Measurements from ENCODE around the gene TMEM132C.

TMEM132C gene

DNA sequence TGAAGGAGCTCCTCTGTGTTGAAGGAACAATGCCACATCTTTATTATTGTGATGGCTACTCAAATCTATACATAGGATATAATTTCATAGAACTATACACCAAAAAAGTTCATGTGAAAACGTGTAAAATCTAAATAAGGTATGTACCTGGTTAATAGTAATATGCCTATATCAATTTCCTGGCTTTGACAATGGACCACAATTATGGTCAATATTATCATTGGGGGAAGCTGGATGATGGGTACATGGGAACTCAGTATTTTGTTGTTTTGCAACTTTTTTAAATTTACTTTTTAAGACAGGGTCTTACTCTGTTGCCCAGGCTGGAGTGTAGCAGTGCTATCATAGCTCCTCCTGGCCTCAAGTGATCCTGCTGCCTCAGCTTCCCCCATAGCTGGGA lies 270.7 kb downstream of the TMEM132C start:
- no peak overlapping the region for H3K27ac ChIP-seq
- DNase-seq (ENCODE audit: low read depth, low spot score), result no peak

DNA sequence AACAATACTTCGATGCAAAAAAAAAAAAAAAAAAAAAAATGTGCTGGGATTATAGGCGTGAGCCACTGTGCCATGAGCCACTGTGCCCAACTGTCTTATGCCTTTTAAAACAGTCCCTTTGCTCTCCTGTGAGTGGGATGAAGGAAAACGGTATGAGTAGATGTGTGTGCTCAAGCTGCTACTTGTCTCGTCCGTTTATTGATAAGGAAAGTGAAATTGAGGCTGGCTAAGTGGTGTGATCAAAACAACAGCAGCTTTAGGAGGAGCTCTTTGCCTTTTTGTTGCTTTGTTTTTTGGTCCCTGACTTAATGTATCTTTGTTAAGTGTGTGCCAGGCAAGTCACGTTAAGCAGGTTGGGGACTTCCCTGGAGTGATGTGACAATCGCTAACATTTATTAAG lies 275.9 kb downstream of the TMEM132C start:
- DNase-seq (ENCODE audit: low read depth, low spot score), result no peak
- H3K27ac ChIP-seq, result no peak overlapping the region

DNA sequence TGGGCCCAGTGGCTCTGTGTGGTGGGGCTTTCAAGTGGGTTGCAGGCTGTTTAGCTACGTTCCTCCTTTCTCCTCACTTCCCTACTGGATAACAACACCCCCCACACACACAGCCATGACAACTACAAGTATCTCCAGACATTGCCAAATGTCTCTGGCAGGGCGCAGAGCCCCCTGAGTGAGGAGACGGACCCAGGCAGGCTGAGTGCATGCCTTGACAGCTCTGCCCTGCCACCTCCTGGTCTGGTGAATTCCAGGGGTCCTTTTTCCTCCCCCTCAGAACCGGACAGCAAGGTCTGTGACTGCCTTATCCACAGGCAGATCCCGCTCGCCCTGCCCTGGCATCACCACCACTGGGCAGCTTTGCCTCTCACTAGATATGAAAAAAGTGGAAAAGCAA lies 276.5 kb downstream of the TMEM132C start:
- no peak overlapping the region for H3K27ac ChIP-seq
- no peak for DNase-seq (ENCODE audit: low read depth, low spot score)

DNA sequence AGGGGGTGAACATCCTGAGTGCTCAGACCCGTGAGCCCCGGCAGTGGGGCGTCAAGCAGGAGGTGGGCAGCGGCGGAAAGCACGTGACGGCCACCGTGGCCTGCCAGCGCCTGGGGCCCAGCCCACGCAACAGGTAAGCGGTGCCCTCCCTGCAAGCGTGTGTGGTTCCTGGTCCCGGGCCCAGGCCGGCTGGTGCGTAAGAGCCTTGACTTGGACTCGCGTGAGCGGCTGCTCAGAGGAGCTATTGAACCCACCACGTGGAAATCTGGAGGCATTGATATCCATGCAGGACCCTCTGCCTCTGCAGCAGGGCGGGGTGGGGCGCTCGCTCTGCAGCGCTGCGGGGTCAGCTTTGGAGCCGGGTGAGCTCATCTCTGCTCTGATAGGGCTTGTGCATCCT lies 277.0 kb downstream of the TMEM132C start:
- DNase-seq (ENCODE audit: low read depth, low spot score), result no peak
- H3K27ac ChIP-seq, result no peak overlapping the region

DNA sequence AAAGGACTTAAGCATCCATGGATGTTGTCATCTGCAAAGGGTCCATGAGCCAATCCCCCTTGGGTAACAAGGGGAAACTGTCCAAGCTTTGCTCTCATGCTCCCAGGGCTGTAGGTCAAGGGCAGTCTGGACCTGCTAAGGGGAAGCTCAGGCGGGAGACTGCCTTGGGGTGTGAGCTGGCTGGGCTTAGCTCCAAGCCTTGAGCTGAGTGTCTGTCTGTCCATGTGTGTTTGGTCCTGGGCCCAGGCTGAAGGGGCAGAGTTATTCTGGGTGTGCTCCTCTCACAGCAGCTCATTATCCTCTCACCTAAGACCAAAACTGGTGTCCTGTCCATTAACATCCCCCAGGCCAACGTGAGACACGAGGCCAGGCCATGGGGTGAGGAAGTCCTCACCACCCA lies 282.0 kb downstream of the TMEM132C start:
- no peak overlapping the region for H3K27ac ChIP-seq
- DNase-seq (ENCODE audit: low read depth, low spot score), result no peak

DNA sequence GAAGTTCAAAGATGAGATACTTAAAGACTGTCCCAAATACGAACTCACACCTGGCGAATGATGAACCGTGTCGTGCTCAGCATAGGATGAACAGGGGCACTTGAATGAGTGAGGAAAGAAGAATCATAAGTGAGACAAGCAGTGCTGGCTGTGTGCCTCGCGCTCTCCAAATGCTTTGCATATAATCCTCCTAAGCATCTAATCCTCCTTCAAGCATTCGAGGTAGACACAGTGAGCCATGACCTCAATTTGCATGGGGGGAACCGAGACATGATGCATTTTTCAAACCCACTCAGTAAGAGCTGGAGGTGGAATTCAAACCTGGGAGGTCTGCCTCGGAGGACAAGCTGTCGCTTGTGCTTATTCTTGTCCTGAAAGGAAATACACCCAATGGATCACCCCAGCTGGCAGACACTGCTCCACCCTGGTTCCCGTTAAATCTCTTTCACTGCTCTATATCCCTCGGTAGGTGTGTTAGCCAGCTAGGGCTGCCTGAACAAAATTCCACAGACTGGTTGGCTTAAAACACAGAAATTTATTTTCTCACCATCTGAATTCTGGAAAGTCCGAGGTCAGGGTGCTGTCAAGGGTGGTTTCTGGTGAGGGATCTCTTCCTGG lies 282.7 kb downstream of the TMEM132C start:
- no peak overlapping the region for H3K27ac ChIP-seq
- DNase-seq (ENCODE audit: low read depth, low spot score), result no peak

DNA sequence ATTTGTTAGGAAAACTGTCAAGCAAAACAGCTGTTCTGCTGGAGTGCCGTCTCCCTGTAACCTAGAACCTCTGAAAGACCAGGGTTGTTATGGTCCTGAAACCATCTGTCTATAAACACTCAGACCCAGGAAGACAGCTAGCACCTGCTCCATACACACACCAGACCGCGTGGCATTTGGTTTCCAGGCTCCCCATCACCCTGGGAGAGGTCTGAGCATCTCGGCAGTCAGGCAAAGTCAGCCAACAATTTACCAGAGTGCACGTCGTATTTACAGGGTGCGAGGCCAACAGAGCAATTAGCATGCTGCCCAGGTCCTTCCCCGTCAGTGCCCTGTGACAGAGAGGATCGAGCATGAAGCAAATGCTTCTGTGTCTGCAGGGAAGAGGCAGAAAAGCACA lies 284.3 kb downstream of the TMEM132C start:
- DNase-seq (ENCODE audit: low read depth, low spot score), result no peak
- no peak overlapping the region for H3K27ac ChIP-seq

DNA sequence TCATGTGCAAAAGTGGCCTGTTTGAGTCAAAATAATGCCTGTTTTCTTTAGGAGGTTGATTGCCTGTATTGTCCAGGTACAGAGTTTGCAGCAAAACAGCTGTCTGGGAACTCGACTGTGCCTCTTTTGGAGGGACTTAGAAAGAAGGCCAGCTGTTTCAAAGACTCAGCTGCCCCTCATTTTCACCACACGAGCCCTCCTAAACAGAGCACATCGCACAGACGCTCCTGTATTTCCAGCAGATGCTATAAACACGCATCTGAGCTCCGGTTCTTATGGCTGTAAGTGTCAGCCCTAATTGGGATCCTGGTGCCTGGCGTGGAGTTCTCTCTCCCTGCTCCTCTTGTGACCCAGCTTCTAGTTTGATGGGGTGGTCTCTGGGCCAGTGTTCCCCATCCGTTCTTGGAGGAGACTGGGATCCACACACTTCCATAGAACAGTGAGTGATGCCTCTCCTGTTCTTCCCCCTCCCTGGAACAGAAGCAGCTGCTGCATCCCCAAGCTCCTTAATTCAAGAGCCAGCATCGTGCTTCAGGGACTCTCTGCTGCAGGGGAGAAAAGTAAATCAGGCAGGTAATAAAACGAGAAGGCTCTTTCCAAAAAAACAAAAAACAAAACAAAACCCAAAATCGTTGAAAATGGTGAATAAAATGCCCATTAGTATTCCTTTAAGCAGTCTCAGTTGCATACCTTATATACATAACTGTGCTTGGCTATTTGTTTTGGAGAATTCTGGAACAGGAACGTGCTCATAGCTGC lies 287.8 kb downstream of the TMEM132C start:
- DNase-seq (ENCODE audit: low read depth, low spot score), result no peak
- H3K27ac ChIP-seq, result no peak overlapping the region

DNA sequence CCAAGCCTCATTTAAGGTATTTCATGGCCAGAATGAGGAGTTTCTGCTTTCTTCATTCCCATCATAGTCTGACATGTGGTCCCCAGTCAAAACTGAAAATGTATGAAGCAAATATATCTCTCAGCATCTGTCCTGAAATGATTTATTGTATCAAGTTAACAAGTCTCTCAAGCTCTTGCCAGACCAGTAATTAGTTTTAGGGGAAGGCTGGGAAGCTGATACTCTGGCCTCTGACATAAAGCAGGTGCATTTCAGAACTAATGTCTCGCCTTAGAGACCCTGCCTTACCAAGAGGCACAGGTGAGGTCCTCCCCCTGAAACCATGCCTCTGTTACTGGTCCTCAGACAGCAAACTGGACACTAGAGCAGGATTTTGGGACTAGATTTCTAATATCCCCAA lies 290.3 kb downstream of the TMEM132C start:
- H3K27ac ChIP-seq, result no peak overlapping the region
- DNase-seq (ENCODE audit: low read depth, low spot score), result no peak

DNA sequence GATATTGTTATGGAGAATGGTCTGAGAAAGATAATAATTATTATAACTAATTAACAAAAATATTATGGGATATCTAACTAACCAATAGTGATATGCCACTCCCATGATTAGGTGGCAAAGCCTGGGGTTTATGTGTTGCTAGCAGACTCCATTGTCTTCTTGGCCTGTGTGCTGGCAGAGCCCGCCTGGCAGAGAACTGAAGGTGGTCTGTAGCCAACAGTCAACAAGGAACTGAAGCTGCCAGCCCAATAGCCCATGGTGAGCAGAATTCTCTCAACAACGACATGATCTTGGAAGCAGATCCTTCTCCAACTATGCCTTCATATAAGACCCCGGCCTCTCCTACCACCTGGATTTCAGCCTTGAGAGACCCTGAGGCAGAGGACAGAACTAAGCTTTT lies 298.0 kb downstream of the TMEM132C start:
- no peak for DNase-seq (ENCODE audit: low read depth, low spot score)

DNA sequence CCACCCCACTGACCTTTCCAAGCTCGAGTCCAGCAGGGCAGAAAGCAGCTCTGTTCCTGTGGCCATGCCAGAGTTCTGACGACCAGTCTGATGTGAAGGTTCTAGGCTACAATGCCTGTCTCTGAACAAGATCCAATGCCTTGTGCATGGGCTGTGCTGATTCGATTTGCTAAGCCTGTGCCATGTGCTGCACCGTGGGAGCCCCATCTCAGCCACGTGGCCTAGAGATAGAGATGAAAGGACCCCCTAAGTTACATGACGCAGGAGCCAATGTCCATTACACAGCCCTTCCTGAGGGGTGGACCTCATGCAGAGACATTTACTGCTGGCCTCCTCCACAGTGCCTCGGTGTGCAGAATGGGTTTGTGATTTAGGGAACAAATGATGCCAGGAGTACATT lies 300.8 kb downstream of the TMEM132C start:
- DNase-seq (ENCODE audit: low read depth, low spot score), result no peak
- H3K27ac ChIP-seq, result no peak overlapping the region

More for the DNA sequence above, 298.0 kb downstream of the TMEM132C start:
- no peak overlapping the region for H3K27ac ChIP-seq

DNA sequence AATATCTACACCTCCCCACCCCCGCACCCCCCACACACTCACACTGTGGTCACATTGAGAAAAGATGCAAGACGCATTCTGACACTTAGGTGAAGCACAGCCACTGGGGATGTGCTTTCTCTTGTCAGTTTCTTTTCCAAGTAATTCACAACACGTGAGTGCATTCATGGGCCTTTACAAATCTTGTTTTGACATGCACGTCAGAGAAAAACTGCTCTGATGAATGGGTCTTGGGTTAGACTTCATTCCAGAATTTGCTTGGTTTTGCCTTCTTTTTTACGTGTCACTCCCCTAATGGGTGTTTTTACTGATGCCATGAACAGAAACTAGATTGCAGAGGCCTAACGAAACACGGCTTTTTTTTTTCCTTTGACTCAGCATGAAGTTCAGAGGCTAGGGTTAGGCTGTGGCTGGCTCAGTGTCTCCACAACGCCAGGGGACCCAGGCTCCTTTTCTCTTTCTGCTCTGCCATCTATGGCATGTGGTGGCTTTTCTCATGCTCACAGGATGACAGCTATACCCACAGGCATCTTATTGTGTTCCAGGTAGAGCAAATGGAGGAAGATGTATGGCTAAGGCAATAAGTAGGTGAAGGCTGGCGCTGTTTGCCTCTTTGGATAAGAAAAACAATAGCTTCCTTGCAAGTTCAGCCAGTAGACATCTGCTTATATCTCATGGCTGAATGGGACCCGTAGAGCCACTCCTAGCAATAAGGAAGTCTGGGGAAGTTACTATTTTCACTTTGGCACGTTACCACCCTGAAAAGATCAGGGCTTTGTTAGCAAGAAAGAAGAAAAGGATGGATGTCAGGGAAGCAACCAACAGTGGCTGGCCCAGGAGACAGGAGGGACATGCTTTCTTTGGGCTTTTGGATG lies 303.5 kb downstream of the TMEM132C start:
- DNase-seq (ENCODE audit: low read depth, low spot score), result no peak
- H3K27ac ChIP-seq, result no peak overlapping the region

DNA sequence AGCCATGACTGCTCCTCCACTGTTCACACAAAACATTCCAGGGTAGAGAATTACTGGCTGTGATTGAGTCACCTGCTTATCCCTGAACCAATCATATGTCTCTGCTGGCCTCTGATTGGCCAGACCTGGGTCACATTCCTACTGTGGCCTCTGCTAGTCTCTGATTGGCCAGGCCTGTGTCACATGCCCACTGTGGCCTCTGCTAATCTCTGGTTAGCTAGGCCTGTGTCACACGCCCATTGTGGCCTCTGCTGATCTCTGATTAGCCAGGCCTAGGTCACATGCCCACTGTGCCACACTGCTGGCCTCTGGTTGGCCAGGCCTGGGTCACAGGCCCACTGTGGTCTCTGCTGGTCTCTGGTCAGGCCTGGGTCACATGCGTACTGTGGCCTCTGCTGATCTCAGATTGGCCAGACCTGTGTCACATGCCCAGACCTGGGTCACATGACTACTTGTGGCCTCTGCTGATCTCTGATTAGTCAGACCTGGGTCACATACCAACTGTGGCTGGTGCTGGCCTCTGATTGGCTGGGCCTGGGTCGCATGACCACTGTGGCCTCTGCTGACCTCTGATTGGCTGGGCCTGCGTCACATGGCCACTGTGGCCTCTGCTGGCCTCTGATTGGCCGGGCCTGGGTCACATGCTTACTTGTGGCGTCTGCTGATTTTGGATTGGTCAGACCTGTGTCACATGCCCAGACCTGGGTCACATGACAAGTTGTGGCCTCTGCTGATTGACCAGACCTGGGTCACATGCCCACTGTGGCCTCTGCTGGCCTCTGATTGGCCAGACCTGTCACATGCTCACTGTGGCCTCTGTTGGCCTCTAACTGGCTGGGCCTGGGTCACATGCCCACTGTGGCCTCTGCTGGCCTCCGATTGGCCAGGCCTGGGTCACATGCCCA lies 305.2 kb downstream of the TMEM132C start:
- DNase-seq (ENCODE audit: low read depth, low spot score), result no peak
- no peak overlapping the region for H3K27ac ChIP-seq

DNA sequence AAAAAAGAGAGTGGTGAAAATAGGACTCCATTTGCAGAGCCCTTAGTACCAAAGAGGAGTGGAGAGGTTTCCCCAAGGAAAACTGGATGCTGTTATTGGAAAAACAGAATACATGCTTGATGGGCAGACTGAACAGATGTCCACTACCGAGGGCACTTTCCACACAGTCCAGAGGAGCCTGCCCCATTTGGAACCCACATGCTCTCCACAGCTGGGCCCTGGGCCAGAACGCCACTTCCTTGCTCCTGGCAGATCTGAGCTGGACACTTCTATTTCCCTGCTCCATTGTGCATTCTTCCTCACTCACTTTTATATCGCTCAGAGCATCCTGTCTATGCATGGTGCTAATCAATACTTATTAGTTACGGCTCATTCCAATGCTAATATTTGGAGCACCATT lies 306.9 kb downstream of the TMEM132C start:
- no peak overlapping the region for H3K27ac ChIP-seq
- DNase-seq (ENCODE audit: low read depth, low spot score), result no peak

DNA sequence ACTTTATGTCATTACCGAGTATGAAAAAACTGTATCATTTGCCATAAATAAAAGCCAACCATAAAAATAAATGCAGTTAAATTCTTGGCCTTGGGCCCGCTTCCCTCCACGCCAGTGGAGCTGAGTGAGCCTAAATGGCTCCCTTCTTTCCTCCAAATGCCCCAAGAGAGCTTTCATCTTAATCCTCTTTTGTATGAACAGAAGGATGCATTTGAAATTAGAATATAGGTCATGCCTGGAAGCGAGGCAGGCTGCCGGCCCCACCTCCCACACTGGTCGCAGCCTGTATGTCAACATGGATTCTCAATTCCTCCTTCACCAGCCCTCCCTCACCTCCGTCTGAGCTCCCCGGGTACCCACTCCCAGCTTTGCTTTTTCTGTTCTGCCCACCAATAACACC lies 311.1 kb downstream of the TMEM132C start:
- no peak for DNase-seq (ENCODE audit: low read depth, low spot score)
- H3K27ac ChIP-seq, result no peak overlapping the region

DNA sequence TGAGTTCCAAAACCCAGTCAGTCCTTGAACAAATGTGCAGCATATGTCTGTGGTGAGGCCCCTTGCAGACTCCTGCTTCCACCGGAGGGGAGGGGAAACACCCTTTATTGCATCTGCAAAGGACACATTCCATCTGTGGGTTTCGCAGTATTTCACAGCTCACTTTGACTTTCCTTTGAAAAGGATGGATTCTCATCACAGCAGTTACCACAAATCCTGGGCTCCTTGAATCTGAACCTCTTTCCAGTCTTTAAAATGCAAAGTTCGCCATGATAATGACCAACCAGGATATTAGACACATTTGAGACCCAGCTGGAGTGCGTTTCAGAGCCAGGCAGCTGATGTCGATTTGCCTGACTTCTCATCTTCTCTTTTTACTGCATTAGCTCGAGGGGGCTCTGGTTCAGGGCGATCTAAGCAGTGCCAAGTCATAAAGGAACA lies 314.4 kb downstream of the TMEM132C start:
- H3K27ac ChIP-seq, result no peak overlapping the region
- DNase-seq (ENCODE audit: low read depth, low spot score), result no peak

DNA sequence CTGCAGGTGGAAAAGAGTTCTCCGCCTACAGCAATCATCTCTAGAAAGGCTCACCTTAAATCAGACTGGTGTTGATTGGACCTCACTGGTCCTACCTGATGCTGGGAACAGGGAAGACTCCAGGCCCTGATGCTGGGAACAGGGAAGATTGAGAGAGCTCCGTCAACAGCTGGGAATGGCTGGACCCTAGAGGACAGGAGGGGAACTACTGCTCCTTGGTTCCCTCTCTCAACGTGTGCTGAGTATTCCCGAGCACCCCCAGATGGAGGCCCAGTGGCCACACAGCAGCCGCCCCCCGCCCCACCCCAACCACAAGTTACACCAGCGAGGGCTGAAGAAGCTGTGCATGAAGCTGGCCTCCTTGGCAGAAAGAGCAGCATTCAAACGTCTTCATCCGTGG lies 316.5 kb downstream of the TMEM132C start:
- no peak for DNase-seq (ENCODE audit: low read depth, low spot score)
- H3K27ac ChIP-seq, result no peak overlapping the region

DNA sequence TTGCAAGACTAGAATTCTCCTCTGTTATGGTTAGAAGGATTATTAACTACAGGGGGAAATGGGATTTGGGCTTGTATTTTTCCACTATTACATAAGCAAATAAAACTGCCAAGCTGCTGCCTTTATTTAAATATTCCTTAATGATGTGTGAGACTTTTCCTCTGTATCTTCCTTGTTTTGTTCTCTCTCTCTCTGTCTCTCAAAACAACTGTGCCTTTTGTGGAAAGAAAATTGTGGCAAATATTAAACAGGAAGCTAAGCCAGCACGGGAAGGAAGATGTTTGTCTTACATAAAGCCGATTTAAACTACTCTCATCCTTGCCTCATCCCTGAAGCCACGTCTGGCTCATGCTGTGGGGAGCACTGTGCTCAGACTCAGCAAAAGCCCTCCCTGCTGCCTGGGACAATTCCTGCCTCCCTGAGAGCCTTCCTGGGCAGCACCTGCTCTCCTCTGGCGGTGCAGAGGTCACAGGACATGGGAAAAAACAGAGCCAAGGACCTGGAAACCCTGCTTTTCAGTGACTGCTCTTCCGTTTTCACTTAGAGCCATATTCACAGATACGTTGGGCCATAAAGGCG lies 319.6 kb downstream of the TMEM132C start:
- H3K27ac ChIP-seq, result no peak overlapping the region
- DNase-seq (ENCODE audit: low read depth, low spot score), result no peak

DNA sequence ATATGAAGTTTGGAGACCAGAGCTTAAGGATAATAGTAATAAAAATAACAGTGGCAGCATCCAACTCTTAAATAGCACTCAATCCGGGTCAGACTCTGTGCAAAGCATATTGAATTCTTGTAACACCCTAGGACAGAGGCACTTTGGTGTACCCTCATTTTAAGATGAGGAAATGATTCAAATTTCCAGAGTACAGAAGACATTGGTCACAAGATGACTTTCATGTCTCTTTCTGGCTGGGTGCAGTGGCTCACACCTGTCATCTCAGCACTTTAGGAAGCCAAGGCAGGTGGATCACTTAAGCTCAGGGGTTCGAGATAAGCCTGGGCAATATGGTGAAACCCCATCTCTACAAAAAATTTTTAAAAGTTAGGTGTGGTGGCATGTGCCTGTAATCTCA lies 320.9 kb downstream of the TMEM132C start:
- DNase-seq (ENCODE audit: low read depth, low spot score), result no peak
- no peak overlapping the region for H3K27ac ChIP-seq

DNA sequence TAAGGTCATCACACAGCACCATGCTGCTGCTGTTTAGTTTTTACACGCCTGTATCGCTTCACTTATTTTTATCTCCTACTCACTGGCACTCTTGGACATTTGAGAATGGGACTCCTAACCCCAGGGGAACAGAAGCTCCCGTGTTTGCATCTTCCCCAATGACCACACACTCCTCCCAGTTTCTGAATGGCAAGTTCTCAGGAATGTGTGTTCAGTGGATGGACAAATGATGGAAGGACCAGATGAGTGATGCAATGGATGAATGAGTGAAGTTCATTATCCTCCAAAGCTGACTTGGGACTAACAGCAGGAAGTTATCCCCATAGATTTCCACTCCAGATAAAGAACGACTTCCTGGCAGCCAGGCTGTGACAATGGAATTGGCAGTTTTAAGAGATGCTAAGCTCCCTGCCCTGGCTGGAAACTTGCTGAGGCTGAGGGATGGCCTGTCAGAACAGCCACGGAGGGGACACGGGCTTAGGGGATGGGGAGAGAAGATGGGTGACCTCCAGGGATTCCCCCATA lies 325.3 kb downstream of the TMEM132C start:
- DNase-seq (ENCODE audit: low read depth, low spot score), result no peak
- no peak overlapping the region for H3K27ac ChIP-seq
